Liver (tissue), 9 donors: ENCODE results near the gene BIRC3. TPM values are rescaled to one million over a fixed set of nuclear protein-coding genes. Genes with fewer than 3 reads are reported as not detected.

Experiments used
- DNase-seq: peaks from one replicate; pipeline ENCODE4 v3.0.0-alpha.2; 2017; ENCODE audit warnings: low spot score
- H3K27ac ChIP-seq, 2 donors: one replicate each; pipeline ENCODE4 v1.7.0; 2013; ENCODE audit warnings: inconsistent platforms in 2 of 2, low read length in 2 of 2, control low read depth in 1 of 2, low read depth in 1 of 2, mild to moderate bottlenecking in 1 of 2
- H3K27me3 ChIP-seq, 4 donors: one replicate each; pipeline versions ENCODE4 v1.6.1 to v1.7.0; 2013; ENCODE audit warnings: low read length in 3 of 4, inconsistent platforms in 1 of 4, mild to moderate bottlenecking in 1 of 4, moderate library complexity in 1 of 4; ENCODE audit not compliant: control insufficient read depth in 4 of 4, insufficient read depth in 4 of 4
- H3K36me3 ChIP-seq, 4 donors: one replicate each; pipeline versions ENCODE4 v1.6.1 to v1.7.0; 2013; ENCODE audit warnings: low read length in 3 of 4, mild to moderate bottlenecking in 3 of 4, low read depth in 1 of 4, moderate library complexity in 1 of 4; ENCODE audit not compliant: control insufficient read depth in 4 of 4, insufficient read depth in 3 of 4
- H3K4me1 ChIP-seq, 4 donors: one replicate each; pipeline versions ENCODE4 v1.6.1 to v1.7.0; 2013; ENCODE audit warnings: low read length in 3 of 4, mild to moderate bottlenecking in 3 of 4, moderate library complexity in 1 of 4; ENCODE audit not compliant: control insufficient read depth in 4 of 4, insufficient read depth in 4 of 4
- H3K4me3 ChIP-seq, 3 donors: one replicate each; pipeline versions ENCODE4 v1.6.1 to v1.7.0; 2013; ENCODE audit warnings: low read length in 3 of 3, control low read depth in 1 of 3, low read depth in 1 of 3, mild to moderate bottlenecking in 1 of 3
- H3K9ac ChIP-seq, 2 donors: one replicate each; pipeline ENCODE4 v1.7.0; 2013; ENCODE audit warnings: low read length in 2 of 2, mild to moderate bottlenecking in 2 of 2, moderate library complexity in 2 of 2, control low read depth in 1 of 2, low read depth in 1 of 2
- H3K9me3 ChIP-seq, 4 donors: one replicate each; pipeline versions ENCODE4 v1.6.1 to v1.7.0; 2013; ENCODE audit warnings: low read length in 3 of 4; ENCODE audit not compliant: control insufficient read depth in 4 of 4
- CTCF ChIP-seq: fragments of 150-350 bp; IDR thresholded peaks from 2 replicates; pipeline ENCODE4 v1.5.1; 2017; ENCODE audit warnings: improper control_type of control experiment, low read depth, low read length; ENCODE audit not compliant: missing input control
- EGR1 ChIP-seq, 2 donors: IDR thresholded peaks; 2 replicates each; pipeline ENCODE4 v1.6.1; 2016 to 2018; ENCODE audit warnings: antibody characterized with exemption in 2 of 2, low read depth in 2 of 2
- FOXA1 ChIP-seq: IDR thresholded peaks from 2 replicates; pipeline ENCODE4 v1.6.1; 2016; ENCODE audit warnings: antibody characterized with exemption
- FOXA2 ChIP-seq: IDR thresholded peaks from 2 replicates; pipeline ENCODE4 v1.6.1; 2016; ENCODE audit warnings: antibody characterized with exemption
- GABPA ChIP-seq, 2 donors: IDR thresholded peaks in 1 of 2; conservative IDR thresholded peaks in 1 of 2; 2 replicates each; pipeline ENCODE4 v1.6.1; 2016; ENCODE audit warnings: antibody characterized with exemption in 2 of 2, mild to moderate bottlenecking in 1 of 2, moderate library complexity in 1 of 2
- HNF4A ChIP-seq, 2 donors: conservative IDR thresholded peaks; 2 replicates each; pipeline ENCODE4 v1.6.1; 2016; ENCODE audit warnings: antibody characterized with exemption in 2 of 2, mild to moderate bottlenecking in 2 of 2
- HNF4G ChIP-seq: IDR thresholded peaks from 2 replicates; pipeline ENCODE4 v1.6.1; 2016; ENCODE audit warnings: antibody characterized with exemption
- JUND ChIP-seq, 2 donors: IDR thresholded peaks; 2 replicates each; pipeline ENCODE4 v1.6.1; 2016; ENCODE audit warnings: antibody characterized with exemption in 2 of 2
- MAX ChIP-seq: IDR thresholded peaks from 2 replicates; pipeline ENCODE4 v1.6.1; 2016; ENCODE audit warnings: antibody characterized with exemption
- NR2F2 ChIP-seq: IDR thresholded peaks from 2 replicates; pipeline ENCODE4 v1.6.1; 2016; ENCODE audit warnings: antibody characterized with exemption
- RXRA ChIP-seq, 2 donors: IDR thresholded peaks; 2 replicates each; pipeline ENCODE4 v1.6.1; 2017 to 2018; ENCODE audit warnings: antibody characterized with exemption in 2 of 2, mild to moderate bottlenecking in 1 of 2
- SP1 ChIP-seq: IDR thresholded peaks from 2 replicates; pipeline ENCODE4 v1.6.1; 2018; ENCODE audit warnings: antibody characterized with exemption, mild to moderate bottlenecking
- YY1 ChIP-seq: IDR thresholded peaks from 2 replicates; pipeline ENCODE4 v1.6.1; 2016; ENCODE audit warnings: antibody characterized with exemption, mild to moderate bottlenecking
- WGBS: extraction: QIAGEN DNeasy Blood & Tissue Kit; methylation state at CpG from one replicate; pipeline ENCODE4 v1.1.7; 2013; 5-methylcytosine and 5-hydroxymethylcytosine counted together
- polyA plus RNA-seq, 2 donors: library from polyadenylated mRNA; stranded (reverse) in 1 of 2; unstranded in 1 of 2; fragments of 200-250 nt in 1 of 2; fragments of >200 nt in 1 of 2; fragmentation: Nextera tagmentation in 1 of 2; extraction: Ambion mirVana in 1 of 2; gene quantifications; one replicate each; pipeline versions ENCODE4 v1.2.1 to v1.2.3, GENCODE V29; 2013 to 2015
- total RNA-seq, 2 donors: library from RNA; depleted of rRNA; stranded (reverse); fragments of >200 nt; gene quantifications; one replicate each; pipeline ENCODE4 v1.2.3, GENCODE V29; 2014
- donor health status: healthy.
- donor health status: healthy.
- donor health status: healthy.
- donor health status: healthy.
- donor health status: healthy.

BIRC3 gene
- total and polyA plus RNA-seq, 4 donors: 1.4 to 8.1 (median 2.9) TPM

GRCh38 chr11:102312667-102313066 lies 4.6 kb upstream of the BIRC3 start:
- Histone ChIP-seq H3K36me3 (no peaks in the 10 kb centered on the region), H3K27ac (peak overlapping the region; percentile 58 to 89), H3K9ac (peak overlapping the region; percentile 30 to 66), H3K9me3 (no peaks in the 10 kb centered on the region), H3K27me3 (no peaks in the 10 kb centered on the region), H3K4me3 (peak overlapping the region in 2 of 3 donors; percentile 0 to 28), H3K4me1 (peaks cover 0 to 15% (median 6%) of the 10 kb centered on the region in 4 donors)
- 18% methylated on average over 2 of the region's 2 CpGs for WGBS
- DNase-seq: no peak
- no peak for TF ChIP-seq CTCF
- TF ChIP-seq SP1: peak; percentile 76
- peak in 1 of 2 donors; percentile 5 for TF ChIP-seq HNF4A (conservative IDR thresholded peaks at IDR 0.05)

- peak overlapping the region; percentile 30 to 66 for H3K9ac ChIP-seq
- no peaks in the 10 kb centered on the region for H3K27me3 ChIP-seq
- peak overlapping the region; percentile 0 to 28 (median 28) for H3K4me3 ChIP-seq
- H3K27ac ChIP-seq: peak overlapping the region; percentile 58 to 89
- no peak for TF ChIP-seq MAX
- TF ChIP-seq YY1: peak; percentile 6
- DNase-seq: no peak
- H3K9me3 ChIP-seq: no peaks in the 10 kb centered on the region
- H3K4me1 ChIP-seq: peaks cover 0 to 21% (median 6%) of the 10 kb centered on the region in 4 donors
- WGBS: 32% methylated on average over 4 of the region's 4 CpGs
- no peaks in the 10 kb centered on the region for H3K36me3 ChIP-seq
Observed at GRCh38 chr11:102313238-102313940, 3.9 kb upstream of the BIRC3 start.

GRCh38 chr11:102314784-102315183 lies 2.5 kb upstream of the BIRC3 start:
- Histone ChIP-seq H3K27me3 (no peaks in the 10 kb centered on the region), H3K9me3 (no peaks in the 10 kb centered on the region), H3K4me1 (peaks cover 0 to 23% (median 6%) of the 10 kb centered on the region in 4 donors), H3K4me3 (no peak overlapping the region), H3K27ac (peak overlapping the region in 1 of 2 donors; percentile 13), H3K36me3 (no peaks in the 10 kb centered on the region), H3K9ac (no peak overlapping the region)
- no peak for DNase-seq
- TF ChIP-seq HNF4A (conservative IDR thresholded peaks at IDR 0.05): no peak
- TF ChIP-seq FOXA2: no peak
- no peak for TF ChIP-seq JUND (IDR thresholded peaks at IDR 0.05)
- no peak for TF ChIP-seq NR2F2
- no peak for TF ChIP-seq YY1
- WGBS: 69% methylated on average over 2 of the region's 2 CpGs

GRCh38 chr11:102316346-102316904 lies 859 bp upstream of the BIRC3 start:
- TF ChIP-seq NR2F2 (no peak), EGR1 (IDR thresholded peaks at IDR 0.05; ENCODE audit: low read depth in 2 of 2) (no peak), YY1 (no peak), JUND (IDR thresholded peaks at IDR 0.05) (no peak), RXRA (IDR thresholded peaks at IDR 0.05) (no peak), HNF4G (no peak), GABPA (IDR thresholded peaks at IDR 0.05 in 1 of 2, conservative IDR thresholded peaks at IDR 0.05 in 1 of 2) (no peak), MAX (no peak), FOXA1 (no peak), SP1 (no peak), HNF4A (conservative IDR thresholded peaks at IDR 0.05) (no peak)
- Histone ChIP-seq H3K9ac (no peak overlapping the region), H3K27me3 (no peaks in the 10 kb centered on the region), H3K4me3 (no peak overlapping the region), H3K9me3 (no peaks in the 10 kb centered on the region), H3K27ac (peak overlapping the region; percentile 48 to 89), H3K4me1 (peaks cover 0 to 27% (median 6%) of the 10 kb centered on the region in 4 donors), H3K36me3 (no peaks in the 10 kb centered on the region)
- 61% methylated on average over 4 of the region's 4 CpGs for WGBS
- DNase-seq: no peak
